Lower leg skin (tissue), 3 donors: ENCODE data around the gene LRRC75B.
"Not testable (repeated sequence)": the region's sequence is repeated elsewhere in the genome, so short reads cannot be mapped to it uniquely, and the experiment has no call there.

Experiments
- POLR2A ChIP-seq, 2 donors: fragments of 450-650 bp; IDR thresholded peaks; one replicate each; pipeline ENCODE4 v1.6.1; 2016 to 2017; ENCODE audit warnings: antibody characterized with exemption in 2 of 2, mild to moderate bottlenecking in 1 of 2, moderate library complexity in 1 of 2
- TF ChIP-seq, protein P1 (sequence below), 3 donors: fragments of 450-650 bp; IDR thresholded peaks; one replicate each; pipeline ENCODE4 v1.5.1; 2016; ENCODE audit warnings: antibody characterized with exemption in 3 of 3, mild to moderate bottlenecking in 3 of 3, moderate library complexity in 2 of 3

DNA sequence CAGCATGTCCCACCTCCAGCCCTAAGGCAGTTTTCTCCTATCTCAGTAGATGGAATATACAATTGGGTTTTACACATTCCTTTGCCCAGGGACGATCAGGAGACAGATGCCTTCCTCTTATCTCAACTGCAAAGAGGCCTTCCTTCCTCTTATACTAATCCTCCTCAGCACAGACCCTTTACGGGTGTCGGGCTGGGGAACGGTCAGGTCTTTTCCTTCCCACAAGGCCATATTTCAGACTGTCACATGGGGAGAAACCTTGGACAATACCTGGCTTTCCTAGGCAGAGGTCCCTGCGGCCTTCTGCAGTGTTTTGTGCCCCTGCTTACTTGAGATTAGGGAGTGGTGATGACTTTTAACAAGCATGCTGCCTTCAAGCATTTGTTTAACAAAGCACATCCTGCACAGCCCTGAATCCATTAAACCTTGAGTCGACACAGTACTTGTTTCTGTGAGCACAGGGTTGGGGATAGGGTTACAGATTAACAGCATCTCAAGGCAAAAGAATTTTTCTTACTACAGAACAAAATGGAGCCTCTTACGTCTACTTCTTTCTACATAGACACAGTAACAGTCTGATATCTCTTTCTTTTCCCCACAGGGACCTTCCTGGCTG, 38.0 kb upstream of the LRRC75B start:
- TF ChIP-seq, protein P1, sequence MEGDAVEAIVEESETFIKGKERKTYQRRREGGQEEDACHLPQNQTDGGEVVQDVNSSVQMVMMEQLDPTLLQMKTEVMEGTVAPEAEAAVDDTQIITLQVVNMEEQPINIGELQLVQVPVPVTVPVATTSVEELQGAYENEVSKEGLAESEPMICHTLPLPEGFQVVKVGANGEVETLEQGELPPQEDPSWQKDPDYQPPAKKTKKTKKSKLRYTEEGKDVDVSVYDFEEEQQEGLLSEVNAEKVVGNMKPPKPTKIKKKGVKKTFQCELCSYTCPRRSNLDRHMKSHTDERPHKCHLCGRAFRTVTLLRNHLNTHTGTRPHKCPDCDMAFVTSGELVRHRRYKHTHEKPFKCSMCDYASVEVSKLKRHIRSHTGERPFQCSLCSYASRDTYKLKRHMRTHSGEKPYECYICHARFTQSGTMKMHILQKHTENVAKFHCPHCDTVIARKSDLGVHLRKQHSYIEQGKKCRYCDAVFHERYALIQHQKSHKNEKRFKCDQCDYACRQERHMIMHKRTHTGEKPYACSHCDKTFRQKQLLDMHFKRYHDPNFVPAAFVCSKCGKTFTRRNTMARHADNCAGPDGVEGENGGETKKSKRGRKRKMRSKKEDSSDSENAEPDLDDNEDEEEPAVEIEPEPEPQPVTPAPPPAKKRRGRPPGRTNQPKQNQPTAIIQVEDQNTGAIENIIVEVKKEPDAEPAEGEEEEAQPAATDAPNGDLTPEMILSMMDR (IDR thresholded peaks at IDR 0.05), result not testable (repeated sequence)
- not testable (repeated sequence) for TF ChIP-seq POLR2A (IDR thresholded peaks at IDR 0.05)
